GM12878 (cell line): ENCODE measurements around the gene PLCG2. TPM values are rescaled to one million over a fixed set of nuclear protein-coding genes. Genes with fewer than 3 reads are reported as not detected.

Experiments
- CHD4 ChIP-seq: fragments of 200-600 bp; sonication (generic); IDR thresholded peaks from 2 replicates; pipeline ENCODE4 v1.6.1; 2016; ENCODE audit warnings: mild to moderate bottlenecking
- CTCF ChIP-seq, 3 experiments: IDR thresholded peaks in 2 of 3; conservative IDR thresholded peaks in 1 of 3; 2 replicates each; pipeline ENCODE4 v1.5.1; 2011; ENCODE audit warnings: low read depth in 3 of 3, low read length in 3 of 3, mild to moderate bottlenecking in 3 of 3, control low read depth in 2 of 3, moderate library complexity in 2 of 3, inconsistent platforms in 1 of 3, mixed read lengths in 1 of 3; ENCODE audit not compliant: control insufficient read depth in 2 of 3, insufficient read depth in 1 of 3; ENCODE audit errors: extremely low read depth in 1 of 3
- HDAC2 ChIP-seq: fragments of 200-600 bp; sonication (generic); IDR thresholded peaks from 2 replicates; pipeline ENCODE4 v1.6.1; 2017
- IKZF2 ChIP-seq, 2 experiments: fragments of 450-650 bp; IDR thresholded peaks; 2 replicates each; pipeline ENCODE4 v1.6.1; 2017; ENCODE audit warnings: mild to moderate bottlenecking in 2 of 2, moderate library complexity in 2 of 2
- JUND ChIP-seq: IDR thresholded peaks from 2 replicates; pipeline ENCODE4 v1.6.1; 2012; ENCODE audit warnings: low read depth, mild to moderate bottlenecking, low read length, improper control_type of control experiment, moderate library complexity
- MXI1 ChIP-seq: fragments of 150-350 bp; IDR thresholded peaks from 2 replicates; pipeline ENCODE4 v1.6.1; 2011; ENCODE audit warnings: low read depth, mild to moderate bottlenecking, inconsistent platforms, low read length, improper control_type of control experiment
- NKRF ChIP-seq: fragments of 450-650 bp; conservative IDR thresholded peaks from 2 replicates; pipeline ENCODE4 v1.6.1; 2017; ENCODE audit warnings: mild to moderate bottlenecking, moderate library complexity
- PRDM15 ChIP-seq: fragments of 450-650 bp; formaldehyde crosslinking; IDR thresholded peaks from 2 replicates; pipeline ENCODE4 v1.4.0; 2020; ENCODE audit warnings: mild to moderate bottlenecking, moderate library complexity
- RAD21 ChIP-seq: IDR thresholded peaks from 2 replicates; pipeline ENCODE4 v1.6.1; 2011; ENCODE audit warnings: mild to moderate bottlenecking, low read depth, low read length, moderate library complexity; ENCODE audit not compliant: insufficient read depth
- RELB ChIP-seq: fragments of 450-650 bp; IDR thresholded peaks from 2 replicates; pipeline ENCODE4 v1.6.1; 2017; ENCODE audit warnings: low read depth, mild to moderate bottlenecking, moderate library complexity
- ZNF687 ChIP-seq: fragments of 450-650 bp; IDR thresholded peaks from 2 replicates; pipeline ENCODE4 v1.6.1; 2017; ENCODE audit warnings: mild to moderate bottlenecking, moderate library complexity
- polyA plus RNA-seq, 11 experiments: library from polyadenylated mRNA; depleted of rRNA in 4 of 11; unstranded in 6 of 11; stranded (reverse) in 5 of 11; fragments of >200 nt; fragmentation: Nextera tagmentation in 4 of 11; fragmentation: Illumina TruSeq in 1 of 11; extraction: Ambion mirVana in 4 of 11; extraction: Trizol in 1 of 11; gene quantifications; 1 replicate in 1 of 11; 2 replicates in 10 of 11; pipeline versions ENCODE4 v1.2.1 to v1.2.3, GENCODE V29; 2011 to 2016; ENCODE audit warnings: inconsistent platforms in 2 of 11, missing spikeins in 2 of 11, low read depth in 1 of 11
- total RNA-seq, 4 experiments: library from RNA; depleted of rRNA in 3 of 4; stranded (reverse); fragments of >200 nt in 3 of 4; fragmentation: Illumina TruSeq in 1 of 4; extraction: Trizol in 1 of 4; gene quantifications; 2 replicates each; pipeline versions ENCODE4 v1.2.1 to v1.2.3, GENCODE V29; 2013 to 2021

Gene PLCG2
- total and polyA plus RNA-seq, 10 of the 15 experiments (the other 5 are each of a cell fraction or from before 2014, with no cell fraction given) = 47.6 to 256 (median 149) TPM

GRCh38 chr16:81752225-81752875 is 26.7 kb upstream of the PLCG2 start (continued):
- no peak for TF ChIP-seq MXI1
- peak; percentile 85 for TF ChIP-seq RELB
- TF ChIP-seq RAD21 = no peak
- 0 out of 2 replicates have a peak, but pooled peaks have one; percentile 40 for TF ChIP-seq NKRF
- TF ChIP-seq HDAC2 = no peak
- TF ChIP-seq JUND = no peak
- no peak for TF ChIP-seq CTCF (IDR thresholded peaks at IDR 0.05 in 2 of 3, conservative IDR thresholded peaks at IDR 0.05 in 1 of 3; ENCODE audit: control insufficient read depth in 2 of 3, extremely low read depth in 1 of 3, insufficient read depth in 1 of 3, low read depth in 3 of 3, low read length in 3 of 3)
- TF ChIP-seq IKZF2 (IDR thresholded peaks at IDR 0.05) = peak; percentile 95 to 96
- TF ChIP-seq ZNF687 = peak; percentile 72
- no peak for TF ChIP-seq CHD4
- TF ChIP-seq PRDM15 (CRISPR knock-in tag) = no peak
